ENCODE results near the gene ALCAM.

The ALCAM gene

GRCh38 chr3:105553851-105554250 is 187.1 kb downstream of the ALCAM start:
- no peak overlapping the region for H3K27ac ChIP-seq
- no peak overlapping the region for H3K4me3 ChIP-seq (ENCODE audit: low read depth in 1 of 2, low read length in 1 of 2)
- H3K4me1 ChIP-seq (ENCODE audit: control insufficient read depth in 1 of 2, insufficient read depth in 1 of 2, low read depth in 1 of 2, low read length in 1 of 2), result no peaks in the 10 kb centered on the region
- H3K9me3 ChIP-seq, result no peaks in the 10 kb centered on the region
- no peaks in the 10 kb centered on the region for H3K27me3 ChIP-seq
- H3K36me3 ChIP-seq, result peaks cover 37% of the 10 kb centered on the region
- TF ChIP-seq, protein P1, sequence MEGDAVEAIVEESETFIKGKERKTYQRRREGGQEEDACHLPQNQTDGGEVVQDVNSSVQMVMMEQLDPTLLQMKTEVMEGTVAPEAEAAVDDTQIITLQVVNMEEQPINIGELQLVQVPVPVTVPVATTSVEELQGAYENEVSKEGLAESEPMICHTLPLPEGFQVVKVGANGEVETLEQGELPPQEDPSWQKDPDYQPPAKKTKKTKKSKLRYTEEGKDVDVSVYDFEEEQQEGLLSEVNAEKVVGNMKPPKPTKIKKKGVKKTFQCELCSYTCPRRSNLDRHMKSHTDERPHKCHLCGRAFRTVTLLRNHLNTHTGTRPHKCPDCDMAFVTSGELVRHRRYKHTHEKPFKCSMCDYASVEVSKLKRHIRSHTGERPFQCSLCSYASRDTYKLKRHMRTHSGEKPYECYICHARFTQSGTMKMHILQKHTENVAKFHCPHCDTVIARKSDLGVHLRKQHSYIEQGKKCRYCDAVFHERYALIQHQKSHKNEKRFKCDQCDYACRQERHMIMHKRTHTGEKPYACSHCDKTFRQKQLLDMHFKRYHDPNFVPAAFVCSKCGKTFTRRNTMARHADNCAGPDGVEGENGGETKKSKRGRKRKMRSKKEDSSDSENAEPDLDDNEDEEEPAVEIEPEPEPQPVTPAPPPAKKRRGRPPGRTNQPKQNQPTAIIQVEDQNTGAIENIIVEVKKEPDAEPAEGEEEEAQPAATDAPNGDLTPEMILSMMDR (IDR thresholded peaks at IDR 0.05), result no peak

- Histone ChIP-seq H3K36me3 (peaks cover 33% of the 10 kb centered on the region), H3K27ac (no peak overlapping the region), H3K4me3 (ENCODE audit: low read depth in 1 of 2, low read length in 1 of 2) (no peak overlapping the region), H3K27me3 (no peaks in the 10 kb centered on the region), H3K4me1 (ENCODE audit: control insufficient read depth in 1 of 2, insufficient read depth in 1 of 2, low read depth in 1 of 2, low read length in 1 of 2) (no peaks in the 10 kb centered on the region), H3K9me3 (no peaks in the 10 kb centered on the region)
- TF ChIP-seq, protein P1 (IDR thresholded peaks at IDR 0.05), result no peak
Observed at GRCh38 chr3:105555206-105555605, 188.5 kb downstream of the ALCAM start.

- H3K27me3 ChIP-seq, result no peaks in the 10 kb centered on the region
- no peaks in the 10 kb centered on the region for H3K9me3 ChIP-seq
- no peaks in the 10 kb centered on the region for H3K4me1 ChIP-seq (ENCODE audit: control insufficient read depth in 1 of 2, insufficient read depth in 1 of 2, low read depth in 1 of 2, low read length in 1 of 2)
- H3K36me3 ChIP-seq, result peaks cover 4% of the 10 kb centered on the region
- no peak overlapping the region for H3K4me3 ChIP-seq (ENCODE audit: low read depth in 1 of 2, low read length in 1 of 2)
- TF ChIP-seq, protein P1 (IDR thresholded peaks at IDR 0.05), result no peak
- no peak overlapping the region for H3K27ac ChIP-seq
Observed at GRCh38 chr3:105559856-105560255, 193.1 kb downstream of the ALCAM start.

DNA sequence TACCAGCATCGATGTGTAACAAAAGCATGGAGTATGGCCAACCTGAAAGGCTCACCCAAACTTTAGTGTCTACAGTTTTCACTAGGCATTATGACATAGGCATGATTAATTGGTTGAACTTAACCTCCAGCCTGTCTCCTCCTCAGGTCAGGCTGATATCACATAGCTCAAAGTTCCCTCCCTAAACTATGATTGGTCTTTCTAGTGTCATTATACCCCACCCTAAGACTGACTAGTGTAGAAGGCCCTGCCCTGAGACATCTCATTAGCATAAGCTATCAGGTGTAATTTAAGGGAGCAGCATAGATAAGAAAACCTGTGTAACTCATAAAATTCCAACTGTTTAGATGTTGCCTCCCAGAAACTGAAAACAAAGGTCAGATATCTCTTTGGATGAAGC is 195.2 kb downstream of the ALCAM start:
- TF ChIP-seq, protein P1 (IDR thresholded peaks at IDR 0.05), result no peak
- H3K4me3 ChIP-seq (ENCODE audit: low read depth in 1 of 2, low read length in 1 of 2), result no peak overlapping the region
- H3K36me3 ChIP-seq, result no peaks in the 10 kb centered on the region
- no peaks in the 10 kb centered on the region for H3K9me3 ChIP-seq
- H3K4me1 ChIP-seq (ENCODE audit: control insufficient read depth in 1 of 2, insufficient read depth in 1 of 2, low read depth in 1 of 2, low read length in 1 of 2), result no peaks in the 10 kb centered on the region
- H3K27ac ChIP-seq, result no peak overlapping the region
- H3K27me3 ChIP-seq, result no peaks in the 10 kb centered on the region

DNA sequence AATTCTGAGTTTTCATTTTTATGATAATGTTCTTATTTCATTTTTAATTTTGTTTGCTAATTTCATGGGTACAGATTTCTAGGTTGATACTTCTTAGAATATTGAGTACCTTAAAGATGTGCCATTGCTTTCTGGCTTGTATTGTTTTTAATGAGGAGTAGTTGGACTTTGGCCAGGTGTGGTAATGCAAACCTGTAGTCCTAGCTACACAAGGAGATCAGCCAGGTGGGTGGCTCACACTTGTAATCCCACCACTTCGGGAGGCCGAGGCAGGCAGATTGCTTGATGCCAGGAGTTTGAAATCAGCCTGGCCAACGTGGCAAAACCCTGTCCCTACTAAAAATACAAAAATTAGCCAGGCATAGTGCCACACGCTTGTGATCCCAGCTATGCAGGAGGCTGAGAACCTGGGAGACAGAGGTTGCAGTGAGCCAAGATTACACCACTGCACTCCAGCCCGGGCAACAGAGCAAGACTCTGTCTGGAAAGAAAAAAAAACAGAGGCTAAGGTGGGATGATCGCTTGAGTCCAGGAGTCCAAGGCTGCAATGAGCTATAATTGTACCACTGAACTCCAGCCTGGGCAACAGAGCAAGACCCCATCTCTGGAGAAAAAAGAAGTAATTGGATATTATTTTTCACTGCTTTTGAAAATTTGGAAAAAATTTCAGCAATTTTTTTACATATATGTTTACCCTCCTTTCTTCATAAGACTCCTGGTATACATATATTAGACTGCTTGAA is 198.0 kb downstream of the ALCAM start:
- no peak overlapping the region for H3K27ac ChIP-seq
- H3K27me3 ChIP-seq, result no peaks in the 10 kb centered on the region
- H3K36me3 ChIP-seq, result no peaks in the 10 kb centered on the region
- no peaks in the 10 kb centered on the region for H3K4me1 ChIP-seq (ENCODE audit: control insufficient read depth in 1 of 2, insufficient read depth in 1 of 2, low read depth in 1 of 2, low read length in 1 of 2)
- no peak overlapping the region for H3K4me3 ChIP-seq (ENCODE audit: low read depth in 1 of 2, low read length in 1 of 2)
- H3K9me3 ChIP-seq, result no peaks in the 10 kb centered on the region
- TF ChIP-seq, protein P1 (IDR thresholded peaks at IDR 0.05), result no peak

All from neutrophil (primary cell).